ENCODE data around the gene SPEM3.
A peak's percentile ranks its signal among the peaks of the same experiment; 100 is the strongest.

The SPEM3 gene

GRCh38 chr17:7436556-7437368 lies 8.1 kb downstream of the SPEM3 start:
- TF ChIP-seq POLR2AphosphoS5 (IDR thresholded peaks at IDR 0.05; ENCODE audit: low read depth): no peak; the same call in 1 of the 2 replicates
- no peak for TF ChIP-seq REST (IDR thresholded peaks at IDR 0.05; ENCODE audit: insufficient replicate concordance, low read depth)
- TF ChIP-seq, protein P1, sequence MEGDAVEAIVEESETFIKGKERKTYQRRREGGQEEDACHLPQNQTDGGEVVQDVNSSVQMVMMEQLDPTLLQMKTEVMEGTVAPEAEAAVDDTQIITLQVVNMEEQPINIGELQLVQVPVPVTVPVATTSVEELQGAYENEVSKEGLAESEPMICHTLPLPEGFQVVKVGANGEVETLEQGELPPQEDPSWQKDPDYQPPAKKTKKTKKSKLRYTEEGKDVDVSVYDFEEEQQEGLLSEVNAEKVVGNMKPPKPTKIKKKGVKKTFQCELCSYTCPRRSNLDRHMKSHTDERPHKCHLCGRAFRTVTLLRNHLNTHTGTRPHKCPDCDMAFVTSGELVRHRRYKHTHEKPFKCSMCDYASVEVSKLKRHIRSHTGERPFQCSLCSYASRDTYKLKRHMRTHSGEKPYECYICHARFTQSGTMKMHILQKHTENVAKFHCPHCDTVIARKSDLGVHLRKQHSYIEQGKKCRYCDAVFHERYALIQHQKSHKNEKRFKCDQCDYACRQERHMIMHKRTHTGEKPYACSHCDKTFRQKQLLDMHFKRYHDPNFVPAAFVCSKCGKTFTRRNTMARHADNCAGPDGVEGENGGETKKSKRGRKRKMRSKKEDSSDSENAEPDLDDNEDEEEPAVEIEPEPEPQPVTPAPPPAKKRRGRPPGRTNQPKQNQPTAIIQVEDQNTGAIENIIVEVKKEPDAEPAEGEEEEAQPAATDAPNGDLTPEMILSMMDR (IDR thresholded peaks at IDR 0.05; ENCODE audit: insufficient read depth, low read length): peak; percentile 43
- Histone ChIP-seq H3K27ac (replicated peaks) (peak overlapping the region; percentile 74), H3K4me3 (replicated peaks; ENCODE audit: insufficient read depth, low read length) (peak overlapping the region; percentile 25), H3K27me3 (ENCODE audit: insufficient read depth, poor library complexity, severe bottlenecking) (peaks cover 8% of the 10 kb centered on the region)
- DNase-seq (ENCODE audit: low read depth in 1 of 2, low spot score in 1 of 2): peak; percentile 65 to 73

DNA sequence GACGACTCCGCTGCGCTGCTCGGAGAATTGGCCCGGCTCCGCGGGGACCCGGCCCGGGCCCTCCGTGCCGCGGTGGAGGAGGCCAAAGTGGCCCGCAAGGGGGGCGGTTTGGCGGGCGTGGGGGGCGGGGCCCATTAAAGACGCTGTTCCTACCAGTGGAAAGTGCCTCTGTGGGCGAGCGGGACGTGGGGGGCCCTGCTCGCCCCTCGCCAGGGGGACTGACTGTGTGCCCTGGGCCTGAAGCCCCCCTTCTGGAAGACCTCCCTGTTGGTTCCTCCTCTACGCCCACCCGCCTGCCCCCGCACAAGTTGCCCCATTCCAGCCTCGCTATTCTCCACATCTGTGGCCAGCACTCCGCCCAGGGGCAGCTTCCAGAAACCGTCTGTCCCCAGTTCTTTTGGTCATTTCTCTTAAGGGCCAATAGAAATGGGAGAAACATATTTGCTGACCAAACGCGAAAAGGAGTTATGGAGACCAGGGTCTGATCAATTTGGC lies 8.8 kb downstream of the SPEM3 start:
- no peak for DNase-seq (ENCODE audit: low read depth in 1 of 2, low spot score in 1 of 2)
- Histone ChIP-seq H3K27ac (replicated peaks) (no peak overlapping the region), H3K27me3 (ENCODE audit: insufficient read depth, poor library complexity, severe bottlenecking) (peaks cover 8% of the 10 kb centered on the region), H3K4me3 (replicated peaks; ENCODE audit: insufficient read depth, low read length) (peak overlapping the region; percentile 14; the same call in 1 of the 2 replicates)
- TF ChIP-seq GABPA (IDR thresholded peaks at IDR 0.05; ENCODE audit: low read depth): no peak
- TF ChIP-seq SPI1 (IDR thresholded peaks at IDR 0.05; ENCODE audit: borderline replicate concordance, low read depth): no peak
- TF ChIP-seq, protein P1 (IDR thresholded peaks at IDR 0.05; ENCODE audit: insufficient read depth, low read length): no peak
- TF ChIP-seq POLR2AphosphoS5 (IDR thresholded peaks at IDR 0.05; ENCODE audit: low read depth): no peak
- no peak for TF ChIP-seq REST (IDR thresholded peaks at IDR 0.05; ENCODE audit: insufficient replicate concordance, low read depth)

DNA sequence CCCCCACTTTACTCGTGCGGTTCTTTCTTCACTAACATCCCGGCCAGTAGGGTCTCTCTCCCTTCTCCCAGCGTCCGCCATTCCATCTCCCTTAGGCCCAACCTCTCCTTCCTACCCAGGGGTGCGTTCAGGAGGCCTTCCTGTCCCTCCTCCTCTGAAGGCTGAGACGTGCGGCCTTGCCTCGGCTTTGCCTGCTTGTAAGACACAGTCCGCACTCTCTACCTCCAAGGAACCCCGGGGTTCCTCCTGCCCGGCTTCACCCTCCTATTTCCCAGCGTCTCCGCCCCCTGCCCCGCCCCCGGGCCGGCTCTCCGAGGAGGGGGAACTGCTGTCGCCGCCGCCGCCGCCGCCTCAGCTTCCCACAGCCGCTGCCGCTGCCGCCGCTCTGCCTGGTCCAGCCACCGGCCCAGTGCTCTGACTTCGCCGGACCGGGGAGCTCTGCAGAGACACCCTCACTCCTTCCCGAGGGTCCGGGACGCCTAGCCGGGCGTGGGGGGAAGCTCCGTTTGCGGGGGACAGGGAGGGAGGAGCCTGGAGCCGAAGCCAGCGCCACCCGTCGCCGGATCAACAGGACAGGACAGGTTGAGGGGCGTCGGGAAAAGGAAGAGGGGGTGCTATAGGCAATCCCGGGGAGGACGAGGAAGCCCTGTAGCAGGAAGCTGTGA lies 9.4 kb downstream of the SPEM3 start:
- H3K27me3 ChIP-seq (ENCODE audit: insufficient read depth, poor library complexity, severe bottlenecking): peaks cover 8% of the 10 kb centered on the region
- peak; percentile 26 to 60 for DNase-seq (ENCODE audit: low read depth in 1 of 2, low spot score in 1 of 2)

More for the DNA sequence above, 9.4 kb downstream of the SPEM3 start:
- H3K4me3 ChIP-seq (replicated peaks; ENCODE audit: insufficient read depth, low read length): peak overlapping the region; percentile 17; the same call in 1 of the 2 replicates
- TF ChIP-seq REST (IDR thresholded peaks at IDR 0.05; ENCODE audit: insufficient replicate concordance, low read depth) (no peak), SPI1 (IDR thresholded peaks at IDR 0.05; ENCODE audit: borderline replicate concordance, low read depth) (no peak), GABPA (IDR thresholded peaks at IDR 0.05; ENCODE audit: low read depth) (no peak), POLR2AphosphoS5 (IDR thresholded peaks at IDR 0.05; ENCODE audit: low read depth) (no peak)
- TF ChIP-seq, protein P1 (IDR thresholded peaks at IDR 0.05; ENCODE audit: insufficient read depth, low read length): no peak
- H3K27ac ChIP-seq (replicated peaks): no peak overlapping the region
